Lower lobe of right lung (tissue), 2 donors: Measurements from ENCODE around the gene MAGI2. TPM values are rescaled to one million over a fixed set of nuclear protein-coding genes. Genes with fewer than 3 reads are reported as not detected.

ENCODE experiments used
- ATAC-seq, 2 donors: fragments of 200-7000 bp; cut with Tn5 transposase; one replicate each; pipeline ENCODE4 v1.9.1; 2020 to 2022; ENCODE audit warnings: mild to moderate bottlenecking in 2 of 2, moderate library complexity in 2 of 2
- DNase-seq: peaks from one replicate; pipeline ENCODE4 v3.0.0-alpha.2; 2020
- H3K27ac ChIP-seq: fragments of 200-600 bp; one replicate; pipeline ENCODE4 v1.8.0; 2022
- H3K27me3 ChIP-seq: fragments of 200-600 bp; one replicate; pipeline ENCODE4 v1.8.0; 2022; ENCODE audit warnings: low read depth
- H3K36me3 ChIP-seq: fragments of 200-600 bp; one replicate; pipeline ENCODE4 v1.8.0; 2022; ENCODE audit warnings: mild to moderate bottlenecking
- H3K4me1 ChIP-seq: fragments of 200-600 bp; one replicate; pipeline ENCODE4 v1.8.0; 2022
- H3K4me3 ChIP-seq: fragments of 200-600 bp; one replicate; pipeline ENCODE4 v1.8.0; 2022; ENCODE audit warnings: mild to moderate bottlenecking
- H3K9me3 ChIP-seq: fragments of 200-600 bp; one replicate; pipeline ENCODE4 v1.8.0; 2022
- CTCF ChIP-seq: fragments of 200-600 bp; IDR thresholded peaks from one replicate; pipeline ENCODE4 v1.8.0; 2022; ENCODE audit warnings: antibody characterized with exemption, mild to moderate bottlenecking
- intact Hi-C: fragments of 100-400 bp; cut with DNase I; formaldehyde crosslinking; loops from one replicate; pipeline ENCODE4 v1.11.0; 2022
- total RNA-seq: library from RNA; stranded (reverse); fragmentation: NEBNext Ultra II Directional; extraction: Animal tissue kit (Norgen Biotek cat#: 25700); gene quantifications from one replicate; pipeline ENCODE4 v1.2.1, GENCODE V29; 2021
- donor health status: DM: no; HTN: yes; CAD: no; lungs with severe emphysema.

Gene MAGI2
- total RNA-seq, 1 donor from 2014 or later = 15.3 TPM

DNA sequence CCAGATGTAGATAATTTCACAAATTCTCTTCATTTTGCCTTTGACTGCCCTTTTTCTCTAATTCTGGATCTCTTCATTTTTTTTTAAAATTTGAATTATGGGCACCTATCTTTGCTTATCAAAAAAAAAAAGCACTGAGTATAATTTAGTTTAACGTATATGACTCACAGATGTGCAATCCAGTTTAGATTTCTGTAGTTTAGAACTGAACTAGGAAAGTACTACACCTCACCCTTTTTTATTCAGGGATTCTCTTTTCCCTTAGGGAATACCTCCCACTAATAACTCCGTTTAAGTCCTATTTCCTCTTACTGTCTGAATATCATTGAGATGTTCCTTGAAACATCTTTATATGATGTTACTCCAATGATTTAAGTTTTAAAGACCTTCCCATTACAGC is 665.0 kb downstream of the MAGI2 start:
- DNase-seq = no peak
- H3K27ac ChIP-seq = no peak overlapping the region
- H3K9me3 ChIP-seq = no peaks in the 10 kb centered on the region
- no peak for TF ChIP-seq CTCF
- H3K4me1 ChIP-seq = no peaks in the 10 kb centered on the region
- intact Hi-C loops = no loop called here
- H3K4me3 ChIP-seq = no peak overlapping the region
- no peaks in the 10 kb centered on the region for H3K36me3 ChIP-seq
- no peak for ATAC-seq
- no peaks in the 10 kb centered on the region for H3K27me3 ChIP-seq

GRCh38 chr7:78787854-78788253 is 665.6 kb downstream of the MAGI2 start:
- H3K27ac ChIP-seq = no peak overlapping the region
- ATAC-seq (no peak), DNase-seq (no peak)
- H3K4me1 ChIP-seq = no peaks in the 10 kb centered on the region
- H3K36me3 ChIP-seq = no peaks in the 10 kb centered on the region
- no peak overlapping the region for H3K4me3 ChIP-seq
- no peak for TF ChIP-seq CTCF
- no peaks in the 10 kb centered on the region for H3K9me3 ChIP-seq
- intact Hi-C loops = no loop called here
- no peaks in the 10 kb centered on the region for H3K27me3 ChIP-seq

DNA sequence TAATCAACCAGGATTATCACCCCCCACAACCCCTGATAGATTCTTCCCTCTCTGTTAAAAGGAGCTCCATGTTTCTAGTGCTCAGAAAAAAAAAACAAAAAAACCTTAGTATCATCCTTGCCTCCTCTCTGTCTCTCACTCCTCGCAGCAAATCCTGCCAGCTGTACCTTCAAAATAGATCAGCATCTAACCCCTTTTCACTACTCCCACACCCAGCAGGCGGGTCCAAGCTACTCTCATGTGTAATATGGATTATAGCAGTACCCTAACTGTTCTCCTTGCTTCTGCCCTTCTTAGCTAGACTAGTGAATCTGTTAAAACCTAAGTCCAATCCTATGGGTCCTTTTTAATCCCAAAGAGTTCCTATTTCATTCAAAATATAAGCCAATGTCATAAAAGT is 667.4 kb downstream of the MAGI2 start:
- Histone ChIP-seq H3K27ac (no peak overlapping the region), H3K9me3 (no peaks in the 10 kb centered on the region), H3K36me3 (no peaks in the 10 kb centered on the region), H3K27me3 (no peaks in the 10 kb centered on the region), H3K4me3 (no peak overlapping the region), H3K4me1 (no peaks in the 10 kb centered on the region)
- intact Hi-C loops = no loop called here
- DNase-seq (no peak), ATAC-seq (no peak)
- no peak for TF ChIP-seq CTCF

GRCh38 chr7:78783179-78783962 is 670.1 kb downstream of the MAGI2 start:
- no peak for TF ChIP-seq CTCF
- no peak overlapping the region for H3K27ac ChIP-seq
- H3K27me3 ChIP-seq = no peaks in the 10 kb centered on the region
- intact Hi-C loops = no loop called here
- H3K9me3 ChIP-seq = no peaks in the 10 kb centered on the region
- no peaks in the 10 kb centered on the region for H3K36me3 ChIP-seq
- DNase-seq (no peak), ATAC-seq (no peak)
- no peak overlapping the region for H3K4me3 ChIP-seq
- no peaks in the 10 kb centered on the region for H3K4me1 ChIP-seq

DNA sequence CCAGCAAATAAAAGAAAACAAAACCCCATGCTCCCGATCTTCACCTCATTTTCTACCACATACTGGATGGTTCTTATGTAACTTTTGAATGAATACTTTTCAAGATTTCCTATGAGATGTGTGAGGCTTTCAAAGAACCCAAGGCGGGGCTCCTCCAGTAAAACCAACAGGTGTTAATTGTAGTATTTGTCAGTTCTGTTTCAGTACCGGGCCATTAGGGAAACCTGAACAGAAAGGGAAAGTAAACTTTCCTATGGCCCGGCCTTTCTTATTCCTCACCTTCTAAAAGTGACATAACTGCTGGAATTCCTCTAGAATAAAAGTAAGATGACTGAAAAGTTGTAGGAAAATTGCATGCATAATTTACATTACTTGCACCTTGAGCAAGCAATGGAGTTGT is 672.9 kb downstream of the MAGI2 start:
- ATAC-seq (no peak), DNase-seq (no peak)
- Histone ChIP-seq H3K36me3 (no peaks in the 10 kb centered on the region), H3K9me3 (no peaks in the 10 kb centered on the region), H3K27me3 (no peaks in the 10 kb centered on the region), H3K27ac (no peak overlapping the region), H3K4me1 (no peaks in the 10 kb centered on the region), H3K4me3 (no peak overlapping the region)
- intact Hi-C loops = no loop called here
- no peak for TF ChIP-seq CTCF
